Measurements from ENCODE around the gene ERBB4. TPM values are rescaled to one million over a fixed set of nuclear protein-coding genes. Genes with fewer than 3 reads are reported as not detected.

Gene ERBB4
- total RNA-seq, 1 experiment from 2014 or later, result 40.6 TPM

DNA sequence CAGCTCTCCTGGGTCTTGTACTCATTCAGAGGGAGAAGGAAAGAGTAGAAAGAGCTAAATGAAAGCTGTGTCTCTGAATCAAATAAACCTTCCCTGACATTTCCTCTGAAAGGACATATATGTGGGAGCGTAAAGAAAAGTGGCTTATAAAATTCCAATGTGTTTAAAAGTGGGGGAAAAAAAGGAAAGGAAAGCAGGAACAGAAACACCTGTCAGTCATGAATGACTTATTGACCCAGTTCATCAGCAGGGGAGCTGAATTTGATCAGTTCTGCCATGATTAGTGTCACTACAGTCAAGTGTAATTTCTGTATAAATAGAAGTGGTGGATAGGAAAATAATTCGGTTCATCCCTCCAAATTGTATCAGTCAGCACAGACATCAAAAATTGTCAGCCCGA is 382.5 kb downstream of the ERBB4 start:
- no peaks in the 10 kb centered on the region for H3K27me3 ChIP-seq (replicated peaks; ENCODE audit: insufficient read depth, low read depth, low read length, poor library complexity)
- ChIA-PET CTCF (no interaction called here), POLR2A (ENCODE audit: low non-redundant PET) (no interaction called here)
- intact Hi-C loops (cut with micrococcal nuclease; ENCODE audit: unreplicated experiment), result loop anchor here (5.0 kb wide), 1 partner anchor 361 kb away; no protein-coding TSS in a partner anchor
- peaks cover 31% of the 10 kb centered on the region for H3K4me1 ChIP-seq (ENCODE audit: insufficient read depth, low read length, poor library complexity, severe bottlenecking)
- H3K36me3 ChIP-seq (ENCODE audit: insufficient read depth, low read length, poor library complexity, severe bottlenecking), result no peaks in the 10 kb centered on the region
- H3K27ac ChIP-seq (ENCODE audit: low read depth, low read length, poor library complexity, severe bottlenecking), result no peak overlapping the region
- no peak for TF ChIP-seq EZH2 (IDR thresholded peaks at IDR 0.05; ENCODE audit: borderline replicate concordance, low read depth, low read length, poor library complexity, severe bottlenecking)
- TF ChIP-seq, protein P1, sequence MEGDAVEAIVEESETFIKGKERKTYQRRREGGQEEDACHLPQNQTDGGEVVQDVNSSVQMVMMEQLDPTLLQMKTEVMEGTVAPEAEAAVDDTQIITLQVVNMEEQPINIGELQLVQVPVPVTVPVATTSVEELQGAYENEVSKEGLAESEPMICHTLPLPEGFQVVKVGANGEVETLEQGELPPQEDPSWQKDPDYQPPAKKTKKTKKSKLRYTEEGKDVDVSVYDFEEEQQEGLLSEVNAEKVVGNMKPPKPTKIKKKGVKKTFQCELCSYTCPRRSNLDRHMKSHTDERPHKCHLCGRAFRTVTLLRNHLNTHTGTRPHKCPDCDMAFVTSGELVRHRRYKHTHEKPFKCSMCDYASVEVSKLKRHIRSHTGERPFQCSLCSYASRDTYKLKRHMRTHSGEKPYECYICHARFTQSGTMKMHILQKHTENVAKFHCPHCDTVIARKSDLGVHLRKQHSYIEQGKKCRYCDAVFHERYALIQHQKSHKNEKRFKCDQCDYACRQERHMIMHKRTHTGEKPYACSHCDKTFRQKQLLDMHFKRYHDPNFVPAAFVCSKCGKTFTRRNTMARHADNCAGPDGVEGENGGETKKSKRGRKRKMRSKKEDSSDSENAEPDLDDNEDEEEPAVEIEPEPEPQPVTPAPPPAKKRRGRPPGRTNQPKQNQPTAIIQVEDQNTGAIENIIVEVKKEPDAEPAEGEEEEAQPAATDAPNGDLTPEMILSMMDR (conservative IDR thresholded peaks at IDR 0.05; ENCODE audit: low read depth, low read length), result no peak
- no peak overlapping the region for H3K4me3 ChIP-seq (ENCODE audit: low read depth, low read length, poor library complexity, severe bottlenecking)
- no peak for DNase-seq (ENCODE audit: low spot score)
- BruUV-seq (replicated peaks), result no TSS peak
- peaks cover 9% of the 10 kb centered on the region for H3K9me3 ChIP-seq (ENCODE audit: low read depth, low read length, poor library complexity, severe bottlenecking)

DNA sequence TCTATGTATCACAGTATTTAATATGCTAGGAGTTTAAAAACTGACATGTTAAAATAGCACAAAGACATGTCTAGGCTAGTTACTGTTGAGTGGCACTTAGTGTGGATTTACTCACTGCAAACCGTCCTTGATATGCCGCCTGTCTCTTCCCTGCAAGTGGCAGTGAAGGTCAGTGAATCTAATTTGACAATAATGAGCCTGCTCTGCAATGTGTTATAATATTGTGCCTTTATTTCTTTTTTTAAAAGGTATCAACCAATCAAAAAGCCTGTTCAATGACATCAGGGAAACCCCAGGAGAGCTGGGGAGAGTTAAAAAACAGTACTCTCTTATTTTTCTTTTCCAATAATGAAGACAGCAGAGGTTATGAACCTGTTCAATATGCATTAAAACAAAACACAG is 384.1 kb downstream of the ERBB4 start:
- intact Hi-C loops (cut with micrococcal nuclease; ENCODE audit: unreplicated experiment), result no loop called here
- no peak overlapping the region for H3K4me3 ChIP-seq (ENCODE audit: low read depth, low read length, poor library complexity, severe bottlenecking)
- no peaks in the 10 kb centered on the region for H3K27me3 ChIP-seq (replicated peaks; ENCODE audit: insufficient read depth, low read depth, low read length, poor library complexity)
- TF ChIP-seq EZH2 (IDR thresholded peaks at IDR 0.05; ENCODE audit: borderline replicate concordance, low read depth, low read length, poor library complexity, severe bottlenecking), result no peak
- TF ChIP-seq, protein P1 (conservative IDR thresholded peaks at IDR 0.05; ENCODE audit: low read depth, low read length), result no peak
- no peaks in the 10 kb centered on the region for H3K36me3 ChIP-seq (ENCODE audit: insufficient read depth, low read length, poor library complexity, severe bottlenecking)
- no peak overlapping the region for H3K27ac ChIP-seq (ENCODE audit: low read depth, low read length, poor library complexity, severe bottlenecking)
- CTCF ChIA-PET, result no interaction called here
- H3K9me3 ChIP-seq (ENCODE audit: low read depth, low read length, poor library complexity, severe bottlenecking), result peaks cover 9% of the 10 kb centered on the region
- POLR2A ChIA-PET (ENCODE audit: low non-redundant PET), result no interaction called here
- H3K4me1 ChIP-seq (ENCODE audit: insufficient read depth, low read length, poor library complexity, severe bottlenecking), result peaks cover 21% of the 10 kb centered on the region
- no peak for DNase-seq (ENCODE audit: low spot score)
- BruUV-seq (replicated peaks), result no TSS peak

DNA sequence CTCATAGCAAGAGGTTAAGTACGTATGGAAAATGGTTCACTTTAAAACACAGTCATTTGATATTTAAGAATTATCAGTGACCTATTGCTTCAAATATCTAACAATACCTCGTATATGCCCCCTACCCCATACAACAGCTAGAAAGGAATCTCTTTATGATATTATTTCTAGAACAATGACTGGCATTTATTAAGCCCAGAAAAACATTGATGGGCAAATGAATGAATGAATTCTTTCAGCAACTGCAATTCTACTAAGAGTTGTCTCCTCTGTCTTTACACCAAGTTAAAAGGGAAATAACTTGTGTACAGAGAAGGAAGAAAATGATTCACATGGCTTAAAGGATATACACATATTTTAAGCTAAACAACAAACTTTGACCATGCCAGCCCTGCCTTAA is 384.7 kb downstream of the ERBB4 start:
- TF ChIP-seq, protein P1 (conservative IDR thresholded peaks at IDR 0.05; ENCODE audit: low read depth, low read length), result no peak
- TF ChIP-seq EZH2 (IDR thresholded peaks at IDR 0.05; ENCODE audit: borderline replicate concordance, low read depth, low read length, poor library complexity, severe bottlenecking), result no peak
- POLR2A ChIA-PET (ENCODE audit: low non-redundant PET), result no interaction called here
- intact Hi-C loops (cut with micrococcal nuclease; ENCODE audit: unreplicated experiment), result no loop called here
- Histone ChIP-seq H3K27me3 (replicated peaks; ENCODE audit: insufficient read depth, low read depth, low read length, poor library complexity) (no peaks in the 10 kb centered on the region), H3K27ac (ENCODE audit: low read depth, low read length, poor library complexity, severe bottlenecking) (no peak overlapping the region), H3K4me1 (ENCODE audit: insufficient read depth, low read length, poor library complexity, severe bottlenecking) (peaks cover 15% of the 10 kb centered on the region), H3K4me3 (ENCODE audit: low read depth, low read length, poor library complexity, severe bottlenecking) (no peak overlapping the region), H3K9me3 (ENCODE audit: low read depth, low read length, poor library complexity, severe bottlenecking) (peaks cover 9% of the 10 kb centered on the region), H3K36me3 (ENCODE audit: insufficient read depth, low read length, poor library complexity, severe bottlenecking) (no peaks in the 10 kb centered on the region)
- CTCF ChIA-PET, result no interaction called here
- BruUV-seq (replicated peaks), result no TSS peak
- DNase-seq (ENCODE audit: low spot score), result no peak
